Thymus (tissue), 11 donors: ENCODE measurements around the gene PNPLA7. TPM values are rescaled to one million over a fixed set of nuclear protein-coding genes. Genes with fewer than 3 reads are reported as not detected.

Source experiments
- DNase-seq, 9 donors: peaks; one replicate each; pipeline ENCODE4 v3.0.0-alpha.2; 2013; ENCODE audit warnings: low spot score in 9 of 9, low read depth in 6 of 9, missing footprints in 1 of 9
- H3K27ac ChIP-seq, 2 donors: one replicate each; pipeline ENCODE4 v1.5.1; 2013; ENCODE audit warnings: control low read depth in 1 of 2, low read depth in 1 of 2, low read length in 1 of 2, mild to moderate bottlenecking in 1 of 2, moderate library complexity in 1 of 2
- H3K27me3 ChIP-seq, 2 donors: one replicate each; pipeline ENCODE4 v1.5.1; 2013; ENCODE audit warnings: low read length in 1 of 2; ENCODE audit not compliant: control insufficient read depth in 2 of 2, insufficient read depth in 1 of 2
- H3K36me3 ChIP-seq, 2 donors: one replicate each; pipeline ENCODE4 v1.5.1; 2013; ENCODE audit warnings: low read length in 1 of 2, mild to moderate bottlenecking in 1 of 2, moderate library complexity in 1 of 2; ENCODE audit not compliant: control insufficient read depth in 2 of 2, insufficient read depth in 2 of 2
- H3K4me1 ChIP-seq, 2 donors: one replicate each; pipeline ENCODE4 v1.5.1; 2013; ENCODE audit warnings: low read length in 2 of 2; ENCODE audit not compliant: control insufficient read depth in 2 of 2, insufficient read depth in 2 of 2
- H3K4me3 ChIP-seq, 2 donors: one replicate each; pipeline ENCODE4 v1.5.1; 2013; ENCODE audit warnings: low read length in 2 of 2, control low read depth in 1 of 2, mild to moderate bottlenecking in 1 of 2
- H3K9me3 ChIP-seq, 2 donors: one replicate each; pipeline ENCODE4 v1.5.1; 2013; ENCODE audit warnings: low read length in 1 of 2, mild to moderate bottlenecking in 1 of 2; ENCODE audit not compliant: control insufficient read depth in 2 of 2, insufficient read depth in 1 of 2
- WGBS: extraction: QIAGEN DNeasy Blood & Tissue Kit; methylation state at CpG from one replicate; pipeline ENCODE4 v1.1.7; 2013; 5-methylcytosine and 5-hydroxymethylcytosine counted together
- polyA plus RNA-seq: library from polyadenylated mRNA; stranded (reverse); fragments of 200-250 nt; gene quantifications from one replicate; pipeline ENCODE4 v1.2.3, GENCODE V29; 2013
- total RNA-seq: library from RNA; stranded (reverse); fragments of 120-200 nt; gene quantifications from one replicate; pipeline ENCODE4 v1.2.4, GENCODE V29; 2013
- donor health status: healthy.

PNPLA7 gene
- total and polyA plus RNA-seq, 2 donors, result 1.6 to 11.5 TPM

- Histone ChIP-seq H3K4me3 (no peak overlapping the region), H3K9me3 (no peaks in the 10 kb centered on the region), H3K27me3 (peaks cover 0 to 8% of the 10 kb centered on the region in 2 donors), H3K36me3 (no peaks in the 10 kb centered on the region), H3K27ac (no peak overlapping the region), H3K4me1 (no peaks in the 10 kb centered on the region)
- WGBS, result 72% methylated on average over 43 of the region's 43 CpGs
- no peak for DNase-seq
These were observed 115.5 kb downstream of the PNPLA7 start for GRCh38 chr9:137434498-137435380.

- Histone ChIP-seq H3K4me1 (no peaks in the 10 kb centered on the region), H3K27me3 (peaks cover 0 to 2% of the 10 kb centered on the region in 2 donors), H3K27ac (no peak overlapping the region), H3K4me3 (no peak overlapping the region), H3K36me3 (no peaks in the 10 kb centered on the region), H3K9me3 (no peaks in the 10 kb centered on the region)
- WGBS, result 94% methylated on average over 26 of the region's 26 CpGs
- DNase-seq, result no peak
These were observed 116.2 kb downstream of the PNPLA7 start for GRCh38 chr9:137433916-137434431.

GRCh38 chr9:137433349-137433915 is 116.8 kb downstream of the PNPLA7 start:
- Histone ChIP-seq H3K4me3 (no peak overlapping the region), H3K9me3 (no peaks in the 10 kb centered on the region), H3K36me3 (no peaks in the 10 kb centered on the region), H3K27me3 (peaks cover 0 to 2% of the 10 kb centered on the region in 2 donors), H3K4me1 (no peaks in the 10 kb centered on the region), H3K27ac (no peak overlapping the region)
- no peak for DNase-seq
- WGBS, result 93% methylated on average over 19 of the region's 19 CpGs

GRCh38 chr9:137432687-137433348 is 117.4 kb downstream of the PNPLA7 start:
- no peak overlapping the region for H3K4me3 ChIP-seq
- H3K9me3 ChIP-seq, result no peaks in the 10 kb centered on the region
- H3K36me3 ChIP-seq, result no peaks in the 10 kb centered on the region
- DNase-seq, result no peak
- WGBS, result 94% methylated on average over 20 of the region's 20 CpGs
- peaks cover 0 to 8% of the 10 kb centered on the region in 2 donors for H3K27me3 ChIP-seq
- H3K4me1 ChIP-seq, result no peaks in the 10 kb centered on the region
- H3K27ac ChIP-seq, result no peak overlapping the region

- Histone ChIP-seq H3K9me3 (no peaks in the 10 kb centered on the region), H3K4me1 (peaks cover 0 to 2% of the 10 kb centered on the region in 2 donors), H3K4me3 (no peak overlapping the region), H3K36me3 (no peaks in the 10 kb centered on the region), H3K27me3 (peaks cover 0 to 16% of the 10 kb centered on the region in 2 donors), H3K27ac (no peak overlapping the region)
- 89% methylated on average over 21 of the region's 21 CpGs for WGBS
- no peak for DNase-seq
These were observed 118.7 kb downstream of the PNPLA7 start for GRCh38 chr9:137431416-137431931.

GRCh38 chr9:137430723-137431415 is 119.3 kb downstream of the PNPLA7 start:
- no peak for DNase-seq
- no peak overlapping the region for H3K27ac ChIP-seq
- peaks cover 0 to 2% of the 10 kb centered on the region in 2 donors for H3K4me1 ChIP-seq
- H3K4me3 ChIP-seq, result no peak overlapping the region
- no peaks in the 10 kb centered on the region for H3K9me3 ChIP-seq
- WGBS, result 96% methylated on average over 27 of the region's 27 CpGs
- no peaks in the 10 kb centered on the region for H3K36me3 ChIP-seq
- H3K27me3 ChIP-seq, result peaks cover 0 to 22% of the 10 kb centered on the region in 2 donors

- DNase-seq, result no peak
- Histone ChIP-seq H3K27me3 (peaks cover 0 to 30% of the 10 kb centered on the region in 2 donors), H3K4me1 (peaks cover 0 to 2% of the 10 kb centered on the region in 2 donors), H3K9me3 (no peaks in the 10 kb centered on the region), H3K4me3 (no peak overlapping the region), H3K27ac (no peak overlapping the region), H3K36me3 (no peaks in the 10 kb centered on the region)
- 88% methylated on average over 34 of the region's 34 CpGs for WGBS
These were observed 120.1 kb downstream of the PNPLA7 start for GRCh38 chr9:137429974-137430722.

- no peaks in the 10 kb centered on the region for H3K36me3 ChIP-seq
These were observed 120.7 kb downstream of the PNPLA7 start for GRCh38 chr9:137429546-137429890.

More at GRCh38 chr9:137429546-137429890, 120.7 kb downstream of the PNPLA7 start:
- Histone ChIP-seq H3K4me1 (peaks cover 0 to 2% of the 10 kb centered on the region in 2 donors), H3K27me3 (peaks cover under 1 to 36% of the 10 kb centered on the region in 2 donors), H3K4me3 (no peak overlapping the region), H3K9me3 (no peaks in the 10 kb centered on the region), H3K27ac (no peak overlapping the region)
- 97% methylated on average over 14 of the region's 14 CpGs for WGBS
- DNase-seq, result no peak
